K562 (cell line): Measurements from ENCODE around the gene SRPK2. TPM values are rescaled to one million over a fixed set of nuclear protein-coding genes. Genes with fewer than 3 reads are reported as not detected.

Experiments used
- ARID4B ChIP-seq: sonication (generic); formaldehyde crosslinking; IDR thresholded peaks from 2 replicates; pipeline ENCODE4 v1.8.0; 2022; ENCODE audit warnings: mild to moderate bottlenecking, missing genetic modification reagents
- CREB3L1 ChIP-seq: fragments of 450-650 bp; IDR thresholded peaks from 2 replicates; pipeline ENCODE4 v1.6.1; 2014; ENCODE audit warnings: low read depth, mild to moderate bottlenecking, moderate library complexity, borderline replicate concordance
- E2F8 ChIP-seq: fragments of 450-650 bp; IDR thresholded peaks from 2 replicates; pipeline ENCODE4 v1.7.1; 2018; ENCODE audit warnings: mild to moderate bottlenecking, low read depth; ENCODE audit not compliant: partially characterized antibody
- ETS2 ChIP-seq: IDR thresholded peaks from 2 replicates; pipeline ENCODE4 v1.6.1; 2016; ENCODE audit warnings: borderline replicate concordance, missing genetic modification characterization, mild to moderate bottlenecking, moderate library complexity, missing compliant biosample characterization; ENCODE audit not compliant: poor library complexity, severe bottlenecking
- FOXO4 ChIP-seq: fragments of 450-650 bp; formaldehyde crosslinking; IDR thresholded peaks from 2 replicates; pipeline ENCODE4 v1.4.0; 2020; ENCODE audit warnings: mild to moderate bottlenecking, moderate library complexity
- HDGF ChIP-seq: fragments of 450-650 bp; IDR thresholded peaks from 2 replicates; pipeline ENCODE4 v1.6.1; 2016
- PTBP1 ChIP-seq: fragments of 200-400 bp; formaldehyde crosslinking; IDR thresholded peaks from 2 replicates; pipeline ENCODE4 v1.6.1; 2017; ENCODE audit warnings: low read depth, low read length
- SAFB ChIP-seq: fragments of 200-400 bp; formaldehyde crosslinking; IDR thresholded peaks from 2 replicates; pipeline ENCODE4 v1.6.1; 2017; ENCODE audit warnings: low read depth, low read length, borderline replicate concordance
- STAG1 ChIP-seq: sonication (generic); formaldehyde crosslinking; IDR thresholded peaks from 2 replicates; pipeline ENCODE4 v1.5.0; 2020; ENCODE audit warnings: missing genetic modification reagents, borderline replicate concordance
- TFE3 ChIP-seq: fragments of 450-650 bp; formaldehyde crosslinking; IDR thresholded peaks from 2 replicates; pipeline ENCODE4 v1.4.0; 2020; ENCODE audit warnings: mild to moderate bottlenecking, mixed read lengths
- ZBTB26 ChIP-seq: fragments of 450-650 bp; formaldehyde crosslinking; IDR thresholded peaks from 2 replicates; pipeline ENCODE4 v1.4.0; 2022; ENCODE audit warnings: missing genetic modification characterization
- ZNF778 ChIP-seq: fragments of 450-650 bp; formaldehyde crosslinking; IDR thresholded peaks from 2 replicates; pipeline ENCODE4 v1.4.0; 2020; ENCODE audit warnings: mild to moderate bottlenecking, moderate library complexity
- ZZZ3 ChIP-seq: fragments of 450-650 bp; IDR thresholded peaks from 2 replicates; pipeline ENCODE4 v1.6.1; 2016; ENCODE audit warnings: antibody characterized with exemption, mild to moderate bottlenecking, moderate library complexity
- polyA plus RNA-seq, 8 experiments: library from polyadenylated mRNA; depleted of rRNA in 4 of 8; stranded (reverse) in 5 of 8; unstranded in 3 of 8; fragments of >200 nt; fragmentation: Nextera tagmentation in 2 of 8; fragmentation: Illumina TruSeq in 1 of 8; extraction: Ambion mirVana in 2 of 8; extraction: Trizol in 1 of 8; gene quantifications; 2 replicates each; pipeline versions ENCODE4 v1.2.1 to v1.2.3, GENCODE V29; 2011 to 2014; ENCODE audit warnings: inconsistent platforms in 1 of 8, missing spikeins in 1 of 8
- total RNA-seq, 7 experiments: library from RNA; depleted of rRNA in 6 of 7; stranded (reverse); fragments of >200 nt in 6 of 7; fragmentation: Illumina TruSeq in 2 of 7; extraction: Trizol in 2 of 7; gene quantifications; 2 replicates each; pipeline versions ENCODE4 v1.2.1 to v1.2.3, GENCODE V29; 2011 to 2021; ENCODE audit warnings: low replicate concordance in 1 of 7

The SRPK2 gene
- total and polyA plus RNA-seq, 9 of the 15 experiments (the other 6 are each of a cell fraction or from before 2014, with no cell fraction given), result 21.5 to 44.7 (median 33.3) TPM

- TF ChIP-seq ARID4B (CRISPR knock-in tag) (no peak), SAFB (peak; percentile 30; the same call in 1 of the 2 replicates), STAG1 (CRISPR knock-in tag) (no peak), ETS2 (no peak), E2F8 (no peak), ZNF778 (CRISPR knock-in tag) (no peak), ZBTB26 (no peak), TFE3 (CRISPR knock-in tag) (no peak), ZZZ3 (no peak), PTBP1 (no peak), FOXO4 (CRISPR knock-in tag) (no peak), CREB3L1 (no peak), HDGF (no peak)
Measured at GRCh38 chr7:105388356-105389087, at the start of gene SRPK2 (continued).
